K562 (cell line): Measurements from ENCODE around the gene TMEM89.

Experiments
- CHD2 ChIP-seq: IDR thresholded peaks from 2 replicates; pipeline ENCODE4 v1.6.1; 2011; ENCODE audit warnings: low read depth, low read length
- CTCF ChIP-seq, 3 experiments: IDR thresholded peaks in 2 of 3; conservative IDR thresholded peaks in 1 of 3; 2 replicates each; pipeline ENCODE4 v1.5.1; 2011 to 2012; ENCODE audit warnings: low read length in 3 of 3, mild to moderate bottlenecking in 3 of 3, control low read depth in 2 of 3, improper control_type of control experiment in 1 of 3, inconsistent platforms in 1 of 3, low read depth in 1 of 3, mixed read lengths in 1 of 3, moderate library complexity in 1 of 3; ENCODE audit not compliant: insufficient read depth in 2 of 3
- E2F6 ChIP-seq, 2 experiments: IDR thresholded peaks; 2 replicates each; pipeline ENCODE4 v1.6.1; 2011; ENCODE audit warnings: borderline replicate concordance in 1 of 2, control low read depth in 1 of 2, low read depth in 1 of 2, low read length in 1 of 2, mild to moderate bottlenecking in 1 of 2, mixed read lengths in 1 of 2, moderate library complexity in 1 of 2; ENCODE audit not compliant: insufficient read depth in 1 of 2, insufficient read length in 1 of 2, poor library complexity in 1 of 2, severe bottlenecking in 1 of 2; ENCODE audit errors: extremely low read depth in 1 of 2
- EZH2 ChIP-seq: IDR thresholded peaks from 2 replicates; pipeline ENCODE4 v1.6.1; 2012; ENCODE audit warnings: low read depth, mild to moderate bottlenecking, inconsistent platforms, low read length, borderline replicate concordance
- FOXK1 ChIP-seq: sonication (generic); formaldehyde crosslinking; IDR thresholded peaks from 2 replicates; pipeline ENCODE4 v1.8.0; 2022; ENCODE audit warnings: missing genetic modification reagents, mild to moderate bottlenecking, borderline replicate concordance
- POLR2A ChIP-seq: fragments of 450-650 bp; conservative IDR thresholded peaks from 2 replicates; pipeline ENCODE4 v1.6.1; 2016
- POLR2AphosphoS5 ChIP-seq: IDR thresholded peaks from 2 replicates; pipeline ENCODE4 v1.6.1; 2011; ENCODE audit warnings: mild to moderate bottlenecking, low read depth, low read length, moderate library complexity; ENCODE audit not compliant: control insufficient read depth, insufficient read depth
- RUNX1 ChIP-seq: sonication (generic); IDR thresholded peaks from 2 replicates; pipeline ENCODE4 v1.6.1; 2016; ENCODE audit warnings: antibody characterized with exemption, low read depth
- TEAD2 ChIP-seq: fragments of 450-650 bp; IDR thresholded peaks from 2 replicates; pipeline ENCODE4 v1.6.1; 2016; ENCODE audit warnings: missing genetic modification characterization, control low read depth, missing compliant biosample characterization
- UBTF ChIP-seq, 2 experiments: IDR thresholded peaks; 2 replicates each; pipeline ENCODE4 v1.6.1; 2012; ENCODE audit warnings: improper control_type of control experiment in 2 of 2, low read depth in 2 of 2, low read length in 2 of 2, borderline replicate concordance in 1 of 2
- ZC3H4 ChIP-seq: sonication (generic); formaldehyde crosslinking; IDR thresholded peaks from 2 replicates; pipeline ENCODE4 v1.9.0; 2021; ENCODE audit warnings: missing genetic modification reagents, borderline replicate concordance
- ZNF232 ChIP-seq: sonication (generic); formaldehyde crosslinking; IDR thresholded peaks from 2 replicates; pipeline ENCODE4 v1.8.0; 2022; ENCODE audit warnings: mild to moderate bottlenecking, missing genetic modification reagents
- ZNF318 ChIP-seq, 2 experiments: fragments of 450-650 bp; IDR thresholded peaks; 2 replicates each; pipeline ENCODE4 v1.6.1; 2016; ENCODE audit warnings: mild to moderate bottlenecking in 2 of 2, borderline replicate concordance in 1 of 2, low read depth in 1 of 2, moderate library complexity in 1 of 2

GRCh38 chr3:48599509-48600285 is 21.9 kb downstream of the TMEM89 start:
- TF ChIP-seq ZC3H4 (no peak), ZNF318 (IDR thresholded peaks at IDR 0.05; ENCODE audit: borderline replicate concordance in 1 of 2, low read depth in 1 of 2) (no peak), CHD2 (no peak), CTCF (IDR thresholded peaks at IDR 0.05 in 2 of 3, conservative IDR thresholded peaks at IDR 0.05 in 1 of 3; ENCODE audit: insufficient read depth in 2 of 3, low read depth in 1 of 3, low read length in 3 of 3) (no peak), POLR2A (no peak), EZH2 (no peak), UBTF (IDR thresholded peaks at IDR 0.05; ENCODE audit: borderline replicate concordance in 1 of 2, low read depth in 2 of 2, low read length in 2 of 2) (no peak), E2F6 (IDR thresholded peaks at IDR 0.05; ENCODE audit: borderline replicate concordance in 1 of 2, extremely low read depth in 1 of 2, insufficient read depth in 1 of 2, insufficient read length in 1 of 2, low read depth in 1 of 2, low read length in 1 of 2, poor library complexity in 1 of 2, severe bottlenecking in 1 of 2) (no peak), TEAD2 (tag) (no peak), RUNX1 (no peak), POLR2AphosphoS5 (no peak), ZNF232 (CRISPR knock-in tag) (no peak), FOXK1 (CRISPR knock-in tag) (no peak)
